Stimulated activated naive CD4-positive, alpha-beta T cell treated with Interleukin-2 at 50 U/mL for 16 hours (primary cell): ENCODE results near the gene ZFYVE9.
"Not testable (repeated sequence)": the region's sequence is repeated elsewhere in the genome, so short reads cannot be mapped to it uniquely, and the experiment has no call there.

Source experiments
- DNase-seq: peaks from one replicate; lab custom pipeline; 2025; lab: John Stamatoyannopoulos, UW

The ZFYVE9 gene

DNA sequence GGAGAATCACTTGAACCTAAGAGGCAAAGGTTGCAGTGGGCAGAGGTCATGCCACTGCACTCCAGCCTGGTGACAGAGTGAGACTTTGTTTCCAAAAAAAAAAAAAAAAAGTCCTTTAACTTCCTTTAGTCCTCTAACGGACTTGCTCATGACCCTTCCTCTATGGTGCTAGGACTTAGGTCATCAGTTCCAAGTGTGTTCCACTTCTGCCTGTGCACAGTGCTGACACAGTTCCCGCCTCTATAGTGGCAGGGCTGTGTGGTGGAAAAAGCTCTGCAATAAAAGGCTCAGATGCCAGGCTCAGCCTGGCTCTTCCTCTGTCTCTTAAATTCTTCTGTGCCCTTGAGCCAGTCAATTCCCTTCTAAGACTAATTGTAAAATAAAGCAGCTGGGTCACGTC, 202.1 kb downstream of the ZFYVE9 start:
- no peak for DNase-seq

GRCh38 chr1:52345252-52345651, 203.4 kb downstream of the ZFYVE9 start:
- no peak for DNase-seq

GRCh38 chr1:52346653-52347052, 204.8 kb downstream of the ZFYVE9 start:
- DNase-seq, result no peak

DNA sequence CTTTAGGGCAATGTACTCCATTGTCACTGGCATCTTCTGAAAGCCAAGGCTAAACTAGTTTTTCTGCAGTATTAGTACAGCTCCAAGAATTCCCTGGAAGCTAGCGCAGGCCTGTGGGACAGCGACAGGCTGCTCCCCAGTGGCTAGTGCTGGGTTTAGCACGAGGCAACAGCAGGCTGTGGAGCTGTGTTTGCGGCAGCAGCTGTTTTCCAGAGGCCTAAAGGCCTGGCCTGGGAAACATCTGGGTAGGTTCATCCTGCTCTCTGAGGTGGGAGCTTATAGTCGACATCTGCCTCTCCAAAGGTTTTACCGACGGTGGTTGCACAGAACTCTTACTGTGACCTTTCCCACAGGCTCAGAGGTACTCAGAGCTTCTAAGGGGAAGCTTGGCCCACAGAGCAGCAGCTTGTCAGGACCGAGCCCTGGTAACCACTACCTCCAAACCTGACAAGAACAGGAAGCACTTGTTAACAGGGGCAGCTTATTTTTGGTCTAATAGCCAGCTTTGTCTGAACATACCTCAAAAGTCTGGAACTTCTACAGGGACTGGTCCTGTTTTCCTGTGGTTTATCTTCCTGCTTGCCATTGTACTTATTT, 206.9 kb downstream of the ZFYVE9 start:
- DNase-seq, result no peak

DNA sequence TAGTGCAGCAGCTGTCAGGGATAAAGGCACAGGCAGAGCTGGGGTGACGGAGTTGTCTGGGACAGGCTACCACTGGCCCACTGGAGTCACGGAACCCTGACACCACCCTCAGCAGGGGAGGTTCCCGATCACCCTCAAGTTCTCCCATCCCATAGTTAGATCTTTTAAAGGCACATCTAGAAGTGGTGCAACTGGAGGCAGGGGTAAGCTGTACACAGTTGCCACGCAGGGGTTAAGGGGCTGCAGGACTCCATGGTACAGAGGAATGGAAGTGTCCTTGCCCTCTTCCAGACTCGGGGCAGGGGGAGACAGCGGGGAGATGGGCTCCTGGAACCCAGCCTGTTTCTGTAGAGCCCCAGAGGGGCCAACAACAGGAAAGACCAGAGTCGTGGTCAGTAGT, 210.8 kb downstream of the ZFYVE9 start:
- no peak for DNase-seq

DNA sequence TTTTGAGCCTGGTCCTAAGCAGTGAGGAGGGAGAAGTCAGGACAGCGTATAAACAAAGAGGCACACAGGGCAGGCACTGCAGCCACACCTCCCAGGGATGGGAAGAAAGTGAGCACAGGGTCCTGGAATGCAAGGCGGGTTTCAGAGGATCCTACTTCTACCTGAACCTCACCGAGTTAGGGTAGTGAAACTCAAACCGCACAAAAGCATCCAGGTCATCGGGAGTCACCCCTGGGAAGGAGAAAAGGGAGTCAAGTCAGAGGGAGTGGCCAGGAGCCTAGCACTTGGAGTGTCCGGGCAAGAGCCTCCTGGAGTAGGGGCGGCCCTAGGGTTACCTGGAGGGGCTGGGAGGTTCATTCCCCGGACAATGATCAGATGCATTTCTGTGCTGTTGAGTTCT, 213.5 kb downstream of the ZFYVE9 start:
- DNase-seq, result no peak

DNA sequence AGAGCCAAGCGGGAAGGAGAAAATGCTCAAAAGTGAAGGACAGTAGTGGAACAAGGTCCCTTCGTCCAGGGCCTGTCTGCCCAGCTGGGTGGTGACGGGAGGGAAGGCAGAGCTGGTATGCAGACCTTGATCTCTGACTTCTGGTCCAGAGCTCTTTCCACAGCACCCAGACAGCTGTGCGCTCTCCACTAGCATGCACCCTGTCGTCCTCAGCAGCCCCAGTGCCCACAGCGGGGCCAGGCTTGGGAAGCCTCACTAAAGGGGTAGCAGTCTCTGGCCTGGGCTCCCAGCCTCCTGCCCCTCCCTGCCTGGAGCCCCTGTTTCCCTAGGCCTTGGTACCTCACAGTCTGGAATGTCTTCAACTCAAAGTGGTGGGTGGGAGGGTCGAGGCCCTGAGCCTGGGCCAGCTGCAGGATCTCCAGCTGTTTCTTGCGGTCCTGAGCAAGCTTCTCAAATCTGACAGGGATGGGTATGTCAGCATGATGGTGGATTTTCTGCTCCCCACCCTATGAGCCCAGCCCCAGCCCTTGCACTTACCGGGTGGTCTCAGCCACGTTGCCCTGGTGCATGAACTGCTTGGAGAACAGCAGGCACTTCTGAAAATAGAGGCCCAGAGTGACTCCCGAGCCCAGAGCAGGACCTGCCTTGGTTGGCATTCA, 214.1 kb downstream of the ZFYVE9 start:
- no peak for DNase-seq

DNA sequence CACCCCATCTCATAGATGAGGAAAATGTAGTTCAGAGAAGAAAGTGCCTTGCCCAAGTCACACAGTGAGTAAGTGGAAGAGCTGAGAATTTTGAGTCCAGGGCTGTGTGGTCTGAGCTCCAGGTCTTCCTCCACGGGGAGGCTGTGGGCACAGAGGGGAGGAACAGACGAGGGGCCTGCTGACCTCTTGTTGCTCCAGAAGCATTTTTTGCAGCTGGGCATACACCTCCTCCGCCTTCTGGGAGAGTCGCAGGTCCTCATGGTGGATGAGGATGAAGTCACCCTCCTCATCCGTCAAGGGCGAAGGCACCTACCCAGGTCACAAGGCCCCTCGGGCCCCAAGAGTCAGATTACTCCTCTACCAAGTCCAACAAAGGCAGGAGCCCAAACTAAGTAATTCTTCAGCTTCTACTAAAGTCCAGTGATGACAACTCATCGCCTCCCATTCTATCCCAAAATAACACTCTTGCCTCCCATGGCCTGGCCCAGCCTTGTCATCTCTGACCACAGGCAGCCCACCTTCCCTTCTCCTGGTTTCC, 215.0 kb downstream of the ZFYVE9 start:
- DNase-seq, result no peak

- DNase-seq, result no peak
These were observed 215.5 kb downstream of the ZFYVE9 start for GRCh38 chr1:52357397-52357796.

GRCh38 chr1:52358851-52359497, 217.1 kb downstream of the ZFYVE9 start:
- DNase-seq, result no peak

DNA sequence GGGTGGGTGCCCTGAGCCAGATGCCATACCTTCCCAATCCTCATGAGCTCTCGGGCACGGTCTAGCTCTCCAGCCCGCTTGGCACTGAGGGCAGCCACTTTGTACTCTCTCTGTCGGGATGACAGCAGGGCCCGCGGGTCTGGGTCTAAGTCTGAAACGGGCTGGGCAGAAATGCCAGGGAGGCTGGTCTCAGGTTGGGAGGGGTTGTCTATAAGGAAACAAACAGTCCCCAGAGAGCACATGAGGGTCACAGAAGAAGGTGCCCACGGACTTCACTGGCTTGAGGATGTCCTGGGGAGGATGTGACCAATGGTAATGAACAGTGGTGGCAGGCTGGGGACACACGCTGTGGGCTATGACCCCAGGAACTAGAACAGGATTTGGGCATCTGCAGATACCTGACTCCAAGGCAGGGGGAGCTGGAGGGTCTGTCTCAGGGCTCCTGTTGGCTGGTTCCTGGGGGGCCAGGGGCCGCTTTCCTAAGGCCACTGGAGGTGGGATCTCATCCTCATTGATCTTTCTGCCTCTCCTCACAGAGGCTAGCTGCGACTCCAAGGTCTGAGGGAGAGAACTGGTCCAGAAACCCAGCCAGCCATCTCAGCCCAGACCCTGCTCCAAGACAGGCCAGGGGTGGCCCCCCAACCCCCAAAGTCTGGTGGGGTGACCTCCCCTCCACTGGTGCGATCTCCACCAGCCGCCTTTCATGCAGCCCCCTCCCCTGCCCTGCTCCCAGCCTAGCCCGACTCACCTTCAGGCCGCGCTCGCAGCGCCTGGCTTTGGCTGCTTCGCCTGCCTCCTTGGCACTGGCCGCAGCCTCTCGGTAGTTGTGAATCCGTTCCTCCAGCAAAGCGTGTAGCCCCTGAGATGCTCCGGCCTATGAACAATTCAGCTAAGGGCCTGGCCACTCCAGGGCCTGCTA, 218.0 kb downstream of the ZFYVE9 start:
- no peak for DNase-seq

DNA sequence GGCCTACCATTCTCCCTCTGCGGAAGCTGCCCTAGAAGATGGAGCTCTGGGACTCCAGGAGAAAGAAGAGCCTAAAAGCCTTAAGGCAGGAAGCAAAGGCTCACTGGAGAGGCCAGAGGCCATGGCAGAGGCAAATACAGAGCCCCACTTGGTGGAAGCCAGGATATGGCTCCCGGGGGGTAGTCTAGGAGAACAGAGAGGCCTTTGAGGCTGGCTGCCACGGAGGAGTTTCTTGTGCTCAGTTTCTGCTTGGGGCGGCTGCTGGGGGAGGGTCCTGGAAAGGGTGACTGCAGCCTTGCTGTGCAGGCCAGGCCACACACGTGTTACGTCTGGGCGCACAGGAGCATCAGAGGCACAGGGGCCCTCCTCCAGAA, 218.7 kb downstream of the ZFYVE9 start:
- DNase-seq, result no peak

DNA sequence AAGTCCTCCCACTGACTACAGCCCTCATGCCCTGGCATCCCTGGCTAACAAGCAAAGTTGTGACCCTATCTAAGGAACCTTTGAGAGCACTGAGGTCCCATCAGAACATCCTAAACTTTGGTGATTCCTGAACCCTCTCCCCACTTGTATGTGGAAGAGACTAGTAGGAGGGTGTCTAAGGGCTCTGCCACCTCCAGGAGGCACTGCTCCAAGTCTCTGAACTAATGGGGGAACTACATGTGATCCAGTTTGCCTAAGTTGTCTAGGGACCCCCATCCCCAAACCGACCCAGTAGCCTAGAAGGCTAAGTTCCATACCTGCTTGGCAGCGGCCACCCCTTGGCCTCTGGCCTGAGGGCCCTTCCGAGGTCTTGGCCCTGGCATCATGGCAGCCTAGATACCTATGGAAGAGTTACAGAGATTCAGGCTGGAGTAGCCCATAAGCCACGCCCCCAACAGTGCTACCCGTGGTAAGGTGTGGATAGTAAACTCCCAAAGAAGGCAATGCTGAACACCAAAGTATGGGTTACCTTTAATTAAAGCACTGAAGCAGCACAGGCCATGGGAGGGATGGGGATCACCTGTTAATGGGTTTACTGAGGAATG, 222.4 kb downstream of the ZFYVE9 start:
- DNase-seq, result no peak

DNA sequence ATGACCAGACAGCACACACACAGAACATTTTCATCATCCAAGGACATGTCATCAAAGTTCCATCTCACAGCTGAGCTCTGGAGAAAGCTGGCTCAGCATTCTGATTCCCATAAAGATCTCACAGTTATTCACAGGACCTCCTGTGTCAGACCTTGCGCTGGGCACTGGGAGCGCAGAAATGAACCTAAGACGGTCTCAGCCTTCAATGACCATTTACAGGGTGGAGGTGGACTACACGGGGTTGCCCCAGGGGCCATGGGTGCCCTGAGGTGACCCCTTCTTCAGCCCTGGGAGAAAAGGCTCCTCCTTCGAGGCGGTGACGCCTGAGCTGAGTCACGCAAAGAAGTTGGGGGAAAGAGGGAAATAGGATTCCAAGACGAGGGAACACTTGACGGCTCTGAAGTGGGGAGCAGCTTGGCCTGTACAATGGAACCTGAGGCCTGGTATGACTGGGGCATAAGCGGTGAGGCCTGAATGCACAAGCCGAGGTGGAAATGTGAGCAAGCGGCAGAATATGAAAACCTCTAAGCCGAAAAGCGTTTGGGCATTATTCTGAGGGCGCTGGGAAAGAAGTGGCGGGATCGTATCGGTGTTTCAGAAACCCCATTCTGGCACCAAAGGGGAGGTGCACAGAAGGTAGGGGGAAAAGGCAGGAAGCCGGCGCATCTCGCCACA, 223.3 kb downstream of the ZFYVE9 start:
- no peak for DNase-seq

DNA sequence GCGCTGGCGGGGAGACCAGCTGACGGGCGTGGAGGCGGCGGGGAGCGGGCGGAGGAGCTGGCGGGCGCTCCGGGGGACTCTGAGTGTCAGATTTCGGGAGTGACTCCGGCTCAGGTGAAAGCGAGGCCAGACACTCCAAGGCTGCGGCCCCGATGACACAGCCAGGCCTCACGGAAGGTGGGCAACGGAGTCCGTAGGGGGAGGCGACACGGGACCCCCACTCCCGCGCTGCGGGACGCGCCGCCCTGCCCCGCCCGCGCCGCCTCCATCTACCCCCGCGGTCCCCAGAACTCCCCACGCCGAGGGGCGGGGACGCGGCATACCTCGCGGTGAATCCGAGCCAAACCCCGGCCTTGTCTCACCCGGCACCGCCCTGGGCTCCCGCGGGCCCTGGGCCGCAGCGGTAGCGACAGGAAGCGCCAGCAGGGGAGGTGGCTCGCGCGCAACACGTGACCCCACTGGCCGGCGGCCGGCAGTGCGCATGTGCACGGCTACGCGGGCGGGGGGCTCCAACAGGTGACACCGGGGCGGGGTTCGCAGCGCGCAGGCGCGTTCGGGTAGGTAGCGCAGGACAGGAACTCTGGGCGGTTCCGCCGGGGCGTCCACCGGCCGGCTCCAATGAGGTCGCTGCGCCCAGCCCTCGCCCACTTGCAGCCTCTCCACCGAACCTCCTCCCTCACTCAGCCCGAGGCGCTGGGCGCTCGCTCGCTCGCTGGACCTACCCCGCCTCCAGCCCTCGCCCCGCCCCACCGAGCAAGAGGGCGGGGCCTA, 224.0 kb downstream of the ZFYVE9 start, which contains the start of gene CC2D1B:
Gene CC2D1B, minus strand, starts transcription at position 460 of the 771 bp plus-strand sequence. CDS start 1,585 bp downstream, outside the sequence.
- peak; percentile 99 for DNase-seq

- no peak for DNase-seq
These were observed 224.6 kb downstream of the ZFYVE9 start for GRCh38 chr1:52366517-52366827.

DNA sequence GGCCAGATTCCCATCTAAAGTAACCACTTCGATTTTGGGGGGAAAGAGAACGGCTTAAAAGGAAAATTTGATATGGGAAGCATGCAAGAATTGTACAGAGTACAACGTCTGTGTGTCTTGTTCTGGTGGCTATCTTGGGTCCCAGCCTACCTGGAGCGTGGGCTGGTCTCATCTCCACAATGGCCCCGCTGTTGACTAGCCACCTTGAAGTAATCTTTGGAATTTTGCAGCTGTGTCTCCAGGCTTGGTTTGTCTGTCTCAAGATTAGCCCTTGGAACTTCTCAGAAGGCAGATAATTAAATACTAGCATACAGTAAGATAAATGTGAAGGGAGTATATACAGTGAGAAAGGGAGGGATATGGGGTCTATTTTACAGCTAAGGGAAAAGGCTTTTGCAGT, 225.4 kb downstream of the ZFYVE9 start:
- no peak for DNase-seq

GRCh38 chr1:52368383-52369172, 226.7 kb downstream of the ZFYVE9 start:
- DNase-seq, result peak; percentile 58

GRCh38 chr1:52369851-52370250, 228.0 kb downstream of the ZFYVE9 start:
- DNase-seq, result not testable (repeated sequence)

DNA sequence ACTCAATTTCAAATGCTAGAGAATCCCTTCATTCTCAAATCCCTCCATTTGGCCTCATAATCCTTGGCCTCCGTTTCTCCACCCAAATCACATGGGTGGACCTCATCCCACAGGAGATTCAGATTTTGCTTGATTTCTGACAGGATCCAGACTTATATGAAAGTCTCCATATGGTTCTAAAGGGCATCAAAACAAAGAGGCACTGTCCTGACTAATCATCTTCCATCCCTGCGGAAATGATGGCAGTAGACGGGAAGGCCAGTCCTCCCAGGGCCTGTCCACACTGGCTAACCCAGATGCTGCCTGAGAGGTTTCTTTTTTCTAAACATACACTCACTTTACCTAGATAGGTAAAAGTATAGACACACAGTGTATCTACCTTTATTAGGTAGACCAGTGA, 243.5 kb downstream of the ZFYVE9 start:
- no peak for DNase-seq
